ENCODE measurements around the gene TENM3. TPM values are rescaled to one million over a fixed set of nuclear protein-coding genes. Genes with fewer than 3 reads are reported as not detected.

Gene TENM3
- total RNA-seq, 1 experiment from 2014 or later: not detected

DNA sequence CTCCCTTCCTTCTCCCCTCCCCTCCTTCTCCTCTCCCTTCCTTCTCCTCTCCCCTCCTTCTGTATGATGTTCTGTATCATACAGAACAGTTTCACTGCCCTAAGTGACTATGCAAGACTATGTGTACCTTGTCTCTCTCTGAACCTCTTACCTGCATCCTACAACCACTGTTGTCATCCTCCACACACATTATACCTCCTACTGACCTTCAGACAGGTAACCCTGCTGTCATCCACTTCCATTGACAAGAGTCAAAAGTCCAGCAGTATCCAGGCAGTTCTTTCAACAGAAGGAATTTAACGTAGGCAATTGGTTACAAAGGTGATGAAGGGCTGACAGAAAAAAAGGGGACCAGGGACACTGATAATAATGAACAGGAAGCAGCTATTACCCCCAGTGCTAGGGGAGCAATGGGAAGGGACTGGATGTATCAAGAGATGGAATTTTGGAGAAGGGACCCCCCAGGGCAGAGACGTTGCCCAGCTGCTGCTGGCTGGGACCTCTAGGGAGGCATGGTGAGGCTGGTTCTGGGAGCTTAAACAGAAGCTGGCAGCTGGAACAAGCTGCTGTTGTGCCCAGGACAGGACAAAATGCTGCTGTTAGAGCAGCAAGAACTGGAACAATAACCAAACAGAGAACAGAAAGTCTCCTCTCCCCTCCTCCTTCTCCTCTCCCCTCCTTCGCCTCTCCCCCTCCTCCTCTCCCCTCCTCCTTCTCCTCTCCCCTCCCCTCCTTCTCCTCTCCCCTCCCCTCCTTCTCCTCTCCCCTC, 589.3 kb downstream of the TENM3 start:
- H3K4me2 ChIP-seq (ENCODE audit: low read depth, low read length, poor library complexity, severe bottlenecking): no peak overlapping the region
- H3K27me3 ChIP-seq (ENCODE audit: low read length): no peaks in the 10 kb centered on the region
- no peak overlapping the region for H2AFZ ChIP-seq (ENCODE audit: low read length)
- H3K79me2 ChIP-seq (ENCODE audit: low read length): no peaks in the 10 kb centered on the region
- H3K9ac ChIP-seq (ENCODE audit: low read length): no peak overlapping the region
- H3K4me3 ChIP-seq (ENCODE audit: low read length): no peak overlapping the region
- no peak for DNase-seq
- H3K9me2 ChIP-seq (replicated peaks; ENCODE audit: insufficient read depth, low read length): no peaks in the 10 kb centered on the region
- no peaks in the 10 kb centered on the region for H3K9me3 ChIP-seq (ENCODE audit: low read length)
- H3K4me1 ChIP-seq (ENCODE audit: low read length): no peaks in the 10 kb centered on the region
- no peaks in the 10 kb centered on the region for H4K20me1 ChIP-seq (ENCODE audit: insufficient read depth, low read depth, low read length)
- no peaks in the 10 kb centered on the region for H3K36me3 ChIP-seq (ENCODE audit: insufficient read depth, low read length)
- no peak overlapping the region for H3K27ac ChIP-seq (ENCODE audit: low read length)

DNA sequence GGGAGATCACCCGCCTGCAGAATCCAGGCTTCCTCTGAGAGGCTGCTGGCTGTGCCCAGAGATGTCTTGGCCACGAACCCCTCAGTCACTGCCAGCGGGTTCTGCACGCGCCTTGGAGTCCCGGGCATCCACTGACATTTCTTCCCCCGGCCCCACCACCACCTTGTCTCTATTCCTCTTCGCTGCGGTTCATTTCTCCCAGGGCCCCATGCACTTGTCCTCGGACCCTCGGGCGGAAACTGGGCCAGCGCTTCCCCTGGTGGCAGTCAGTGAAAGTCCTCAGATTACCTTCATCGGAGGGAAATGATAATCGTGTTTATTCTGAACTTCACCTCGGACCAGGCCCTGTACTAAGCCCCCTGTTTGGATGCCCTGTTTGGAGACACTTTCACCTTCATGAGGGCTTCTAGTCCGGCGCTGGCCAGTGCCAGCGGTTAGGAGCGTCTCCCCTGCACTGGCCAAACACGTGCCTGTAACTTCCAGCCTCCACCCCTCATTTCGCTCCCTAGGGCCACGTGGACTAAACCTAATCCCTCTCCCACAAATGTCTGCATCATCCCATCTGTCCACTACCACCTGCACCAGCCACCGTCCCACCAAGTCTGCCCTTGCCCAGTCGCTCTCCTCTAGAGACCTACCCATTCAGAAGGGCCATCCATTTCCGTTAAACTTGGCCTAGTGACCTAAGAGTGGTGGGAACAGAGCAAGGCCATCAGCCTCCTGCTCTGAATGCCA, 592.0 kb downstream of the TENM3 start:
- H3K9me3 ChIP-seq (ENCODE audit: low read length): no peaks in the 10 kb centered on the region
- no peak overlapping the region for H3K27ac ChIP-seq (ENCODE audit: low read length)
- DNase-seq: no peak
- no peaks in the 10 kb centered on the region for H3K4me1 ChIP-seq (ENCODE audit: low read length)
- H3K9me2 ChIP-seq (replicated peaks; ENCODE audit: insufficient read depth, low read length): no peaks in the 10 kb centered on the region
- no peaks in the 10 kb centered on the region for H3K79me2 ChIP-seq (ENCODE audit: low read length)
- no peak overlapping the region for H3K9ac ChIP-seq (ENCODE audit: low read length)
- H3K4me3 ChIP-seq (ENCODE audit: low read length): no peak overlapping the region
- H3K36me3 ChIP-seq (ENCODE audit: insufficient read depth, low read length): no peaks in the 10 kb centered on the region
- no peak overlapping the region for H2AFZ ChIP-seq (ENCODE audit: low read length)
- H4K20me1 ChIP-seq (ENCODE audit: insufficient read depth, low read depth, low read length): no peaks in the 10 kb centered on the region
- no peak overlapping the region for H3K4me2 ChIP-seq (ENCODE audit: low read depth, low read length, poor library complexity, severe bottlenecking)
- H3K27me3 ChIP-seq (ENCODE audit: low read length): no peaks in the 10 kb centered on the region

DNA sequence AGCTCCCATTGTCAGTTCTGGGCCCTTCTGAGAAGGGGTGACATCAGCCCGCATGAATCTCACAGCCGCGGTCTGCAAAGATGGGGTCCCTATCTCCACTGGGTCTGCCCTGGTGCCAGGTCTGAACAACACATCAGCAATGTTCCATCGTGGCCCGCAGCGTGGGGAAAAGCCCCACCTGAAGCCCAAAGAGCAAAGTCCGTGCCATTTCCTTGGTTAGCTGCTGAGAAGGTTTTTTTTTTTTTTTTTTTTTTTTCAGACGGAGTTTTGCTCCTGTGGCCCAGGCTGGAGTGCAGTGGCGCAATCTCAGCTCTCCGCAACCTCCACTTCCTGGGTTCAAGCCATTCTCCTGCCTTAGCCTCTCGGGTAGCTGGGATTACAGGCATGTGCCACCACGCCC, 594.6 kb downstream of the TENM3 start:
- H3K9me3 ChIP-seq (ENCODE audit: low read length): no peaks in the 10 kb centered on the region

DNA sequence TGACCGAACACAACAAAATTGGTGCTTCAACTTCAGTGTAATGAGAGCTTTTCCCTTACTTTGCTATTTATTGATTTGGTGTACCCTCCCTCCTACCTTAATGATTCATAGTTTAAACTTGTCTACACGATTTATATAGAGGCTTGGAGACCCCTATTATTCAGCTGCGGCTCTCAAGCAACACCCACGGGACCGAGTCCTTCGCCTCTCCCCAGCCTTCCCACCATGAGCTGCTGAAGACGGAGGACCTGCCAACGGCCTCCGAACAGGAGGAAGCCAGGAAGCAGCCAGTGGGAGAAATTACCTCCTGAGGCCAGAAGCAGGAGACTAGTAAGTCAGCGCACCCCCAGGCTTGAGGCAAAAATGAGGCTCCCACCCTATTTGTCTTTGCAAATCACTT, 595.3 kb downstream of the TENM3 start:
- no peaks in the 10 kb centered on the region for H3K9me2 ChIP-seq (replicated peaks; ENCODE audit: insufficient read depth, low read length)
- no peaks in the 10 kb centered on the region for H3K4me1 ChIP-seq (ENCODE audit: low read length)
- H3K27ac ChIP-seq (ENCODE audit: low read length): no peak overlapping the region
- H3K27me3 ChIP-seq (ENCODE audit: low read length): no peaks in the 10 kb centered on the region
- H3K36me3 ChIP-seq (ENCODE audit: insufficient read depth, low read length): no peaks in the 10 kb centered on the region
- no peaks in the 10 kb centered on the region for H3K79me2 ChIP-seq (ENCODE audit: low read length)
- no peaks in the 10 kb centered on the region for H3K9me3 ChIP-seq (ENCODE audit: low read length)
- DNase-seq: no peak
- H2AFZ ChIP-seq (ENCODE audit: low read length): no peak overlapping the region
- no peaks in the 10 kb centered on the region for H4K20me1 ChIP-seq (ENCODE audit: insufficient read depth, low read depth, low read length)
- H3K4me3 ChIP-seq (ENCODE audit: low read length): no peak overlapping the region
- no peak overlapping the region for H3K4me2 ChIP-seq (ENCODE audit: low read depth, low read length, poor library complexity, severe bottlenecking)
- no peak overlapping the region for H3K9ac ChIP-seq (ENCODE audit: low read length)

More for the DNA sequence above, 594.6 kb downstream of the TENM3 start:
- Histone ChIP-seq H3K4me2 (ENCODE audit: low read depth, low read length, poor library complexity, severe bottlenecking) (no peak overlapping the region), H3K4me3 (ENCODE audit: low read length) (no peak overlapping the region), H4K20me1 (ENCODE audit: insufficient read depth, low read depth, low read length) (no peaks in the 10 kb centered on the region), H3K9ac (ENCODE audit: low read length) (no peak overlapping the region), H3K4me1 (ENCODE audit: low read length) (no peaks in the 10 kb centered on the region), H2AFZ (ENCODE audit: low read length) (no peak overlapping the region), H3K9me2 (replicated peaks; ENCODE audit: insufficient read depth, low read length) (no peaks in the 10 kb centered on the region), H3K79me2 (ENCODE audit: low read length) (no peaks in the 10 kb centered on the region), H3K36me3 (ENCODE audit: insufficient read depth, low read length) (no peaks in the 10 kb centered on the region), H3K27me3 (ENCODE audit: low read length) (no peaks in the 10 kb centered on the region), H3K27ac (ENCODE audit: low read length) (no peak overlapping the region)
- DNase-seq: no peak

DNA sequence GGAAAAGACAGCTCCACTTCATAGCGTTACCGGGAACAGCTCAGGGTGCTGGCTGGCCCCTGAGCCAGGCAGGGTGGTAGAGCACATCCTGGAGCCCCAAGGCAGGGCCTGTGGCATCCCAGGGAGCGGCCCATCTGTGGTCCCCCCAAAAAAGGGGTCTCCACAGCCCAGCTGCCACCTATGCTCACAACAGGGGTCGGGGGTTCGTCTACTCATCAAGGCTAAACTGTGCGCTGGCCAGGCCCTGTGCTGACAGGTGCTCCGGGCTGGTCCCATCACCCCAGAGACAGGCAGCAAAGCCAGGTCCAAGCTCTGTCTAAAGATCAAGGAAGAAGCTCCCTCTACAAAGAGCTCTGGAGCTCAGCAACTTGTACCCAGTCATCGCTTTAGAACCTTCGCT, 596.1 kb downstream of the TENM3 start:
- no peaks in the 10 kb centered on the region for H3K4me1 ChIP-seq (ENCODE audit: low read length)
- H3K9ac ChIP-seq (ENCODE audit: low read length): no peak overlapping the region
- H3K36me3 ChIP-seq (ENCODE audit: insufficient read depth, low read length): no peaks in the 10 kb centered on the region

DNA sequence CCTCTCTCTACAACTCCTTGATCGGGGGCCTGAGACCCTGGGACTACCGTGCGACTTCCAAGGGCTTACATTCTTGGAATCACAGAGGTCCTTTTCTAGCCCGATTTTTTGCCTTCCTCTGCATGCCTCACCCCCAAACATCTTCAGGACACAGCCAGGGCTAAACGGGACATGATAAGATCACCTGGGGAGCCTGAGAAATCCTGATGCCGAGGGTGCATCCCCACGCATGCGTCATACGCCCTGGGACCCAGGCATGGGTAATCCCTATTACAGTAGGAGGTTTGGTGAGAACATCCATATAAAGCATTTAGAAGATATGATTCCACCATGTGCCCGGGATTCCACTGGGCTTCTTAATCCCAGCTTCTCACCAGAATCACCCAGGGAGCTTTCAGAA, 596.9 kb downstream of the TENM3 start:
- Histone ChIP-seq H3K27ac (ENCODE audit: low read length) (no peak overlapping the region), H3K4me2 (ENCODE audit: low read depth, low read length, poor library complexity, severe bottlenecking) (no peak overlapping the region), H3K79me2 (ENCODE audit: low read length) (no peaks in the 10 kb centered on the region), H3K4me3 (ENCODE audit: low read length) (no peak overlapping the region), H3K9me3 (ENCODE audit: low read length) (no peaks in the 10 kb centered on the region), H3K9ac (ENCODE audit: low read length) (no peak overlapping the region), H2AFZ (ENCODE audit: low read length) (no peak overlapping the region), H3K9me2 (replicated peaks; ENCODE audit: insufficient read depth, low read length) (no peaks in the 10 kb centered on the region), H3K27me3 (ENCODE audit: low read length) (no peaks in the 10 kb centered on the region), H4K20me1 (ENCODE audit: insufficient read depth, low read depth, low read length) (no peaks in the 10 kb centered on the region), H3K36me3 (ENCODE audit: insufficient read depth, low read length) (no peaks in the 10 kb centered on the region), H3K4me1 (ENCODE audit: low read length) (no peaks in the 10 kb centered on the region)
- DNase-seq: no peak

More for the DNA sequence above, 596.1 kb downstream of the TENM3 start:
- H3K79me2 ChIP-seq (ENCODE audit: low read length): no peaks in the 10 kb centered on the region
- H3K4me2 ChIP-seq (ENCODE audit: low read depth, low read length, poor library complexity, severe bottlenecking): no peak overlapping the region
- H4K20me1 ChIP-seq (ENCODE audit: insufficient read depth, low read depth, low read length): no peaks in the 10 kb centered on the region
- no peaks in the 10 kb centered on the region for H3K9me2 ChIP-seq (replicated peaks; ENCODE audit: insufficient read depth, low read length)
- no peak overlapping the region for H2AFZ ChIP-seq (ENCODE audit: low read length)
- no peak overlapping the region for H3K4me3 ChIP-seq (ENCODE audit: low read length)
- H3K27me3 ChIP-seq (ENCODE audit: low read length): no peaks in the 10 kb centered on the region
- no peak for DNase-seq
- no peak overlapping the region for H3K27ac ChIP-seq (ENCODE audit: low read length)
- H3K9me3 ChIP-seq (ENCODE audit: low read length): no peaks in the 10 kb centered on the region

DNA sequence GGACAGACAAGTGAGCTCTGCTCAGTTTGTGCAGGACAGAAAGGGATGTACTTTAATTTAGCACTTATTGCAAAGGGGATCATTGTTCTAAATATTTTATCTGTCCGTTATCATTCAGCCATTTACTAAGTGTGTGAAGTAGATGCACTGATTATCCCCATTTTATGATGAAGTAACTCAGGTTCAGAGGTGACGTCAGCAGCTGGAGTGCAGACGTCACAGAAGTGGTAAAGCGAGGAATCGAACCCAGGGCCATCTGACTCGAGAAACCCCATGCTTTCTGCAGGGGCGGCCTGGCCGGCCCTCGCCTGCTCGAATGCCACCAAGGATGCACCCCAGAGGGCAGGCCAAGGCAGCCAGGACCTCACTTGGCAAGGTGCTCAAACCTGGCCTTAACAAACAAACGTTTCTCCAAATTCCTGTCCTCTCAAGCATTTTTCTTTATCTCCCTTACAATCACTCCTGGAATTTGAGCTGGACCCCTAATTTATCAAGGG, 599.0 kb downstream of the TENM3 start:
- no peak overlapping the region for H2AFZ ChIP-seq (ENCODE audit: low read length)
- no peaks in the 10 kb centered on the region for H3K9me2 ChIP-seq (replicated peaks; ENCODE audit: insufficient read depth, low read length)
- H3K4me2 ChIP-seq (ENCODE audit: low read depth, low read length, poor library complexity, severe bottlenecking): no peak overlapping the region
- no peak overlapping the region for H3K9ac ChIP-seq (ENCODE audit: low read length)
- no peaks in the 10 kb centered on the region for H3K36me3 ChIP-seq (ENCODE audit: insufficient read depth, low read length)
- H3K4me3 ChIP-seq (ENCODE audit: low read length): no peak overlapping the region
- no peak overlapping the region for H3K27ac ChIP-seq (ENCODE audit: low read length)
- H3K4me1 ChIP-seq (ENCODE audit: low read length): no peaks in the 10 kb centered on the region
- no peaks in the 10 kb centered on the region for H3K79me2 ChIP-seq (ENCODE audit: low read length)
- no peaks in the 10 kb centered on the region for H3K27me3 ChIP-seq (ENCODE audit: low read length)
- no peaks in the 10 kb centered on the region for H4K20me1 ChIP-seq (ENCODE audit: insufficient read depth, low read depth, low read length)
- H3K9me3 ChIP-seq (ENCODE audit: low read length): no peaks in the 10 kb centered on the region
- no peak for DNase-seq

DNA sequence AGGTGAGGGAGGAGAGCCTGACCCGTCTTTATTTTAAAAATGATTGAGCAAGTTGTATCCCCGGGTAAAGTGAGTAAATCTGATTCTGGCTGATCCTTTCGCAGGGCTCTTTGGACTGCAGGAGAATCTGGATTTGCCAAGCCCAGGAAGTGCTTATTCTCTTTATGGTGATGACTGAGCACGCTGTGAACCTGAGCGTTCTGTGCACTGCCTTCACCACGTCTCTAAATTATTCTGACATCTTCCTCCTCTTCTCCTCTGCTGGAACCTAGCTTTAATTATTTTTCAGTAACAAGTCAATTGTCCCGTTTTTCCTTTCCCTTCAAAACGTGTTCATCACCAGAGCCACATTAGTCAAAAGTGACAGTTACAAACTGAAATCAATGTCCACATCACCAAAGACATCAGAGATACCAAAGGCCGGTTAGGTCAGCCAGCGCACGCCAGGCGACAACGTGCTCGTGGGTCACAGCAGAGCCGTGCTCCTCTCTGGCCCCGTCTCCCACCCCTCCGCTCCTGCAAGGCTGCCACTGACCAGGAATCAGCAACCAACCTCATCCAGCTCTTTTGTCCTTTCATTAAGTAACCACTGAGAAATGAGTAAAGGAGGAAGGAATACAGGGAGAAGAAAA, 599.7 kb downstream of the TENM3 start:
- H2AFZ ChIP-seq (ENCODE audit: low read length): no peak overlapping the region
- no peaks in the 10 kb centered on the region for H3K4me1 ChIP-seq (ENCODE audit: low read length)
- no peak overlapping the region for H3K4me2 ChIP-seq (ENCODE audit: low read depth, low read length, poor library complexity, severe bottlenecking)
- H4K20me1 ChIP-seq (ENCODE audit: insufficient read depth, low read depth, low read length): no peaks in the 10 kb centered on the region
- DNase-seq: no peak
- no peaks in the 10 kb centered on the region for H3K9me3 ChIP-seq (ENCODE audit: low read length)
- no peaks in the 10 kb centered on the region for H3K36me3 ChIP-seq (ENCODE audit: insufficient read depth, low read length)
- no peak overlapping the region for H3K9ac ChIP-seq (ENCODE audit: low read length)
- H3K9me2 ChIP-seq (replicated peaks; ENCODE audit: insufficient read depth, low read length): no peaks in the 10 kb centered on the region
- H3K27ac ChIP-seq (ENCODE audit: low read length): no peak overlapping the region
- H3K27me3 ChIP-seq (ENCODE audit: low read length): no peaks in the 10 kb centered on the region
- no peaks in the 10 kb centered on the region for H3K79me2 ChIP-seq (ENCODE audit: low read length)
- no peak overlapping the region for H3K4me3 ChIP-seq (ENCODE audit: low read length)
